ENCODE data around the gene LPIN3.
A peak's percentile ranks its signal among the peaks of the same experiment; 100 is the strongest.

LPIN3 gene

DNA sequence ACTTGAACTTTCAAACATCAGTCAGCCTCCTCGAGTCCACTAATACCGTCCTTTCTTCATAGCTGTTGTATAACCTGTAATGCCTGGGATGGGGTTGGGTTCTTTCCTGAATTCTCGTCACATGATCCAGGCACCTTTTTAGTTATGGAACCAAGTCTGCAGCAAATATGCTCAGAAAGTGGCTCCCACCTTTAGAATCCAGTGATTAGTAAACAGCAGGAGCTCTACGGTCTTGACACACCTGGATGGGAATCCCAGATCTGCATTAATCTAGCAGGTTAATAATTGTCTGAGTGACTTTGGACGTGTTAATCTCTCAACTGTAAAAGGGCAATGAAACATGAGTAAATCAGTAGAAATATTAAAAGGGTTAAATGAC lies 22.4 kb upstream of the LPIN3 start:
- DNase-seq (ENCODE audit: low read depth, low spot score): no peak
- H3K27ac ChIP-seq: peak overlapping the region; percentile 88

DNA sequence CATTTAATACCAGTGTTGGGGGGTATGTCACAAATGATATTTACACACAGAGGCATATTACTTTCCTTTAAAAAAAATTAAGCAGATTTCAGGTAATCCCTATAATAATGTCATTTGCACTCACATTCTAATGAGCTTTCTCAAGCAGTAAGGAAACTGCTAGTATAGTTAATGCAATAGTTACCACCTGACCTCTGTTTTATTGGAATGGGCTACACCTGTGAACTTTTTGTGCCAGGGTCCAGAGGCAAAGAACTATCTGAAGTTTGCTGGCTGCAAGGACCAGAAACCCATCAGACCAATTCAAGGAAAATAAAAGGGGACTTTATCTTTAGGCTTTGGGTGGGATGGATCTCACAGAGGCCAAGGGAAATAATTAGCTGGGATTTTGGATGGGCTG lies 20.2 kb upstream of the LPIN3 start:
- no peak overlapping the region for H3K27ac ChIP-seq
- no peak for DNase-seq (ENCODE audit: low read depth, low spot score)

DNA sequence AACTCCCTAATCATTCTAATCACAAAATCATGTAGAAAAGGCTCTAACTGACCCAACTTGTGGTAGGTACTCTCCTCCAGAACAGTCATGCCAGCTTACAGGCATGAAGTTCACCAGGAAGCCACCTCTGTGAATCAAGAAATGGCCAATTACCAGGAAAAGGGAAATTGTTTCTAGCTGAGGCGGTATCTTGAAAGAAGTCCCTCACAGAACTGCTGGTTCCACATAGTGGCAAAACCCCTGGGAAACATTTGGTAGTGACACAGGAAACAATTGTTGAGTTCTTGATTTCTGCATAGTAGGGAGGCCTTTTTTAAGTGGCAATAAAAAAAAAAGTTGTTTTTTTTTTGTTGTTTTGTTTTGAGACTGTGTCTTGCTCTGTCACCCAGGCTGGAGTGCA lies 19.6 kb upstream of the LPIN3 start:
- peak overlapping the region; percentile 74 for H3K27ac ChIP-seq
- DNase-seq (ENCODE audit: low read depth, low spot score): no peak

DNA sequence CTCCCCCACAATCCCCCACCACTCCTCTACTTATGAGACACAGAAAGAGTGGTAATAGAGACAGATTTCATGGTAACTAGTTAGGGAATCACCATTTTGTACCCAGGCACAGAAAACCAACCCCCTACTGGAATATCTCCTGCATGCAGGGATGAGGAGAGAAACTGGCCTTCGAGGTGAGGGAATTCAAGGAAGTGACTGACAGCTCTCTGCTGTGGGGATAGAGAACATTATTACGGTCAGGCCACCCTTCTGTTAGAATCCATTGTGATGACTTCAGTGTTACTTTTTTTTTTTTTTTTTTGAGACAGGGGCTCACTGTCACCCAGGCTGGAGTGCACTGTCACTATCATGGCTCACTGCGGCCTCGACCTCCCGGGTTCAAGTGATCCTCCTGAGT lies 13.4 kb upstream of the LPIN3 start:
- no peak overlapping the region for H3K27ac ChIP-seq
- no peak for DNase-seq (ENCODE audit: low read depth, low spot score)

DNA sequence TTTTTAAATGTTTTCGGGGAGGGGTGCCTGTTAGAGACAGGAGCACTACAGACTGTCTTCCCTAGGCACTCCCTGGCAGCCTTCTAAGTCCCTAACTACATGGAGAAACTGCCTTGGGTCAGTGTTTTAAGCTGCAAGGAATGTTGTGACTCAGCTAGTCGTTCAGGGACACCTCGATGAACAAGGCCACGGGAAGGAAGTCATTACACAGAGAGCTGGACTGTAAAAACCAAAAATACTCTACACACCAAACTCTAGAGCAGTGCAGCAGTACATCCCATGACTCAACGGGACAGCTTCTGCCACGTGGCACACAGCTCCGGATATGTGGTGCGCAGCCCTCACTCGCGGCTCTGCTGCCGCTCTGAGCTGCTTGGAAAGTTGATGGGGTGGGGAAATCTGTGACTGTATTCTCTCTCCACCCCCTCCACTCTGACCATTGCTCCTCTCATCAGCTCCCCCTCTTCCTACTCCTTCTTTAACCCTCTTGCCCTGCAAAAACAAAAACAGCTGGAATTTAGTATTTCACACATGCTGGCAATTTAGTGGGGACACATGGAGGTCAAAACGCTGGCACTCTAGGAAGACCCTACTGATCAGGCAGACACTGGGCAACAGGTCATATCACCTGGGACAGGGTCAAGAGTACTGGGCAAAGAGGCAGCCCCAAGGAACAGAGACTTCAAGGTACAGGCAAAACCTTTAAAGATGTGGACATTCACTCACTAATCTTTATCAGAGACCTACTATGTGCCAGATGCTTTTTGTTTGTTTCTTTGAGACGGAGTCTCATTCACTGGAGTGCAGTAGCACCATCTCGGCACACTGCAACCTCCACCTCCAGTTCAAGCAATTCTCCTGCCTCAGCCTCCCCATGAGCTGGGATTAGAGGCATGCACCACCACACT lies 10.9 kb upstream of the LPIN3 start:
- peak; percentile 77 for DNase-seq (ENCODE audit: low read depth, low spot score)
- peak overlapping the region; percentile 77 for H3K27ac ChIP-seq

DNA sequence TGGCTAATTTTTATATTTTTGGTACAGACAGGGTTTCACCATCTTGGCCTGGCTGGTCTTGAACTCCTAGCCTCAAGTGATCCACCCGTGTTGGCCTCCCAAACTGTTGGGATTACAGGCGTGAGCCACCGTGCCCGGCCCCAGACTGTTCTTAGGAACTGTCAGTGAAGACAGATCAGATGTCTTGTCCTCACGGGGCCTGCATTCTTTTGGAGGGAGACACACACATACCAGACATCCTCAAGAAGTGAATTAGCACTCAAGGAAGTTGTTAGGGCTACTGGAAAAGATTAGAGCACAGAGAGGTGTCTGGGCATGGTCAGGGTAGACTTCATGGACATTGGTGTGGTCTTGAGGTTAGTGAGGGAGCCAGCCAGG lies 10.3 kb upstream of the LPIN3 start:
- H3K27ac ChIP-seq: peak overlapping the region; percentile 77
- no peak for DNase-seq (ENCODE audit: low read depth, low spot score)

DNA sequence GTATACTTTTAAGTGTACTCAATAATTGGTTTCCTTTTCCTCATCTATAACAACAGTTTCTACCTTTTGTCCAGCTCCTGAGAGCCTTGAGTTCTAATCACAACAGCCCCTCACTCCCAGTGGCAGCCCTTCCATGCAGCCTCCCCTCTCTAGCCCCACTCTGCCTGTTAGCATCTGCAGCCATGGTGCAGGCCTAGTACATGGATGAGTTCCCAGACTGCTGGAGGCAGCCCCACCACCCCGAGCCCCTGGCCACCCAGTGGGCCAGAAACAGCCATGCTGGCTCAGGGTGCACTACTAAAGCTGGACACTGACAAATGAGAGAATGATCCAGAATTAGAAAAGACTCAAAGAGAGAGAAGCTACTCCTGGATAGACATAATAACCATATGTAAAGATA lies 9.7 kb upstream of the LPIN3 start:
- H3K27ac ChIP-seq: peak overlapping the region; percentile 77
- no peak for DNase-seq (ENCODE audit: low read depth, low spot score)

DNA sequence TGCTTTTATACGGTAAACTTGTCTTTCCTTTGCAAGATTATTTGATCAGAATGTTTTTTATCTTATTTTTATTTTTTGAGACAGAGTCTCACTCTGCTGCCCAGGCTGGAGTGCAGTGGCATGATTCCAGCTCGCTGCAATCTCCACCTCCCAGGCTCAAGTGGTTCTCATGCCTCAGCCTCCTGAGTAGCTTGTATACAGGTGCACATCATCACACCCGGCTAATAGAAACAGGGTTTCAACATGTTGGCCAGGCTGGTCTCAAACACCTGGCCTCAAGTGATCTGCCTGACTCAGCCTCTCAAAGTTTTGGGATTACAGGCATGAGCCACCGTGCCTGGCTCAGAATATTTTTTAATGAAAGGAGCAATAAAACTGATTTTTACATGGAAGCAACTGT lies 8.9 kb upstream of the LPIN3 start:
- H3K27ac ChIP-seq: no peak overlapping the region
- DNase-seq (ENCODE audit: low read depth, low spot score): no peak

DNA sequence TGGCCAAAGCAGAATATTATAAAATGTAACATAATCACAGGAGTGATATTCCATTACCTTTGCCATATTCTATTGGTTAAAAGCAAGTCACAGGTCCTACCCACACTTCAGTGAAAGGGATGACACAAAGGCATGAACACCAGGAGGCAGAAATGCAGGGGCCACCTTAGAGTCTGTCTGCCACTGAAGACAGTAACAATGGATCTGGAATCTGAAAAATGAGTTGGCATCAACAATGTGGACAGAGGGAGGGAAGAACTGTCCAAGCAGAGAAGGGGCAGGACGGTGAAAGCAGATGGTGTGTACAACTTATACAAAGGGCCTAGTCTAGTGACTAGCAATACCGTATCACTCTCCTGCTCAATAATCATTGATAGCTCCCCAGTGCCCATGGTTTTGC lies 6.6 kb upstream of the LPIN3 start:
- no peak overlapping the region for H3K27ac ChIP-seq

DNA sequence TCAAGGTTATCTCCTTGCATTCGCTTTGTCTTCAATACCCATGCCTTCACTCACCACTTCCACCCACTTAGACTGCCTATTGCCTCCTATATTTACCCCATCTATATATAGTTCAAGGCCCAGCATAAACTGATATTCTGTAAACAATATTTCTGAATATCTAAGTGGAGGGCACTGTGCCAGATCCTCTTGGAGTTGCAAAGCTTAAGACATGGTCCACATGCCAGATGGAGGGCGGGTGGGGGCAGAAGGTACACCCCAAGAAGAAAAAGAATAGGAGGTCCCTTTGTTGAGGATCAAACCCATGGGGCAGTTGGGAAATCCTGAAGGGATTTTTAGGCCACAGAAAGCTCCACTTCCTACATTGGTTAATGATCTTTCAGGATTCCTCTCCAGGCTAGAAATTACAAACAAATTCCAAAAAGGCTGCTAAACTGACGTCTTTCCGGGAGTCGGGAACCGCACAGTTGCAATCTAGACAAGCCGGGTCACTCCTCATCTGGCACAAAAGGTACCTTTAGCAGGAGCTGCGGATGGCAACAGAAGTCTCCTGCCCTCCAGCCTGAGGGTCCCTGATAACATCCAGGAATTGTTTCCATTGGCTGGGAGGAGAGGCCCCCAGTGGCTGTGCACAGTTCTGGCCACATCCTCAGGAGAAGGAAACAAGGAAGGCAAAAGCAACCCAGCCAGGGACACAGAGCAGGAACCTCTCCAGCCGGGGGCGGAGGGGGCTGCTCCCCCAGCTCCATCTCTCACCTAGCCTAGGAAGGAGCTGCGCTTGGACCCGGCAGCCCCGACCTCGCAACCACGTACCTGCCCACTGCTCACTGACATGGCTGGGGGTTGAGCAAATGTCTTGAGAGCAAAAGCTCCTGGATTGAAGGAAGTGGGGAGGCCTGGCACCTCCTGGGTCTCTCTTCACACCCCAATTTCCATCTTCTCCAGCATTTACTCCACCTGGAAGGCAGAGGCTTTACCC lies 5.9 kb upstream of the LPIN3 start:
- DNase-seq (ENCODE audit: low read depth, low spot score): no peak
- no peak overlapping the region for H3K27ac ChIP-seq

More for the DNA sequence above, 6.6 kb upstream of the LPIN3 start:
- no peak for DNase-seq (ENCODE audit: low read depth, low spot score)

DNA sequence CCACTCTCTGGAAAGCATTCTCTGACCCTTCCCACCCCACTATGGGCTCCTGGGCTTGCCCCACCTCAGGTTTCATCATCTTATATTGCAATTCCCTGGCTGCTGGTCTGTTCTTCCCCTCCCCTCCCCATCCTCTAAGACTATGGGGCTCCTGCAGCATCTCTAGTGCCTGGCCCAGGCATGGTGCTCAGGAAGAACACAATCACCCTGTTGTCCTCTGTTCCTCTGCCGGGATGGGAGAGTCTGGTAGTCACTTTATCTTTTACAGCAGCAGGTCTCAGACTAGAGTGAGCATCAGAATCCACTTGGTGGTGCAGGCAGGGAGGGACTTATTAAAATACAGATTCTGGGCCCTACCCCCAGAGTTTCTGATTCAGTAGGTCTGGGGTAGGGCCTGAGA lies 5.0 kb upstream of the LPIN3 start:
- H3K27ac ChIP-seq: no peak overlapping the region
- no peak for DNase-seq (ENCODE audit: low read depth, low spot score)

DNA sequence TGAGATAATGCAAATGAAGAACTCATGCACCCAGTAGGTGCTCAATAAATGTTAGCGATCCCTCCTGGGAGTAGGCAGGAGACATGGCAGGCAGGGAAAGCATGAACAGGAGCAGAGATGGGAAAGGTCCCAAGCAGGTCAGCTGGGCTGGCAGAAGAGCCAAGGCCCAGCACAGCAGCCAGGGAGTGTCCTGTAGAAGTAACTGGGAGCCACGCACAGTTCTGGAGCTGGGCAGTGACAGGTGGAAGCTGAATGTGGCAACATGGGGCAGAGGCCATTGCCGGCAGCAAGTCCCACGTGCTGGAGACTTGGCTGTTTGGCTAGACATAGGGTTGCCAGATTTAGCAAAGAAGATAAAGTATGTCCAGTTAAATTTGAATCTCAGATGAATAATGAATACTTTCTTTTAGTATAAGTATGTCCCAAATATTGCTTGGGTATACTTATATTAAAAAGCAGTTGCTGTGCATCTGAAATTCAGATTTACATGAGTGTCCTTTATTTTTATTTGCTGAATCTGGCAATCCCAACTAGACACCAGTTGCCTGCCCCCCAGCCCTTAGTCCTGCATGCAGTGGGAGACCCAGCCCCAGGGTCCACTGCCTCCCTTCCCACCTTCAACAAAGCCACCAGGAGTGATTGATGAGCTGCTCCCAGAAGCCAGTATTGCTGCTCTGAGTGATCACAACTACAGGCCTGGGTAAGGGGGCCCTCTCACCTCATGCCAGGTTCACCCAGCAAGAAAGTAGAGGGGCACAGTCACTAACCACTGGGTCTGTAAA lies 3.7 kb upstream of the LPIN3 start:
- no peak overlapping the region for H3K27ac ChIP-seq

DNA sequence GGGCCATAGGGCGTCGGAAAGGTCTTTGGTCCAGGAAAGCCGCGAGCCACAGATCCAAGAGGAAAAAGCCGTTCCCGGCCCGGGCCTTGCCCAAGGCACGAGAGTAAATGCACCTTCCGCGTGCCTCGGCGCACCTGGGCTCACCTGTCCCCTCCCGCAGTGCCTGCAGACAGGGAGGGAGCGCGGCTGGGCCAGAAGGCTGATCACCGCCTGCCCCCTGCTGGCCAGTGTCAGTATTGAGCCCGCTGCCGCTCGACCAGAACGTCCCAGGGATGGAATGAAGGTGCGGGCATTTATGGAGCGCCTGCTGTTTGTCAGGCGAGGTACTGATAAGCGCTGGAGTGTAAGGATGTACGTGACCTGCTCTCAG lies 679 bp upstream of the LPIN3 start:
- H3K27ac ChIP-seq: peak overlapping the region; percentile 79
- DNase-seq (ENCODE audit: low read depth, low spot score): peak; percentile 34

More for the DNA sequence above, 3.7 kb upstream of the LPIN3 start:
- DNase-seq (ENCODE audit: low read depth, low spot score): no peak

DNA sequence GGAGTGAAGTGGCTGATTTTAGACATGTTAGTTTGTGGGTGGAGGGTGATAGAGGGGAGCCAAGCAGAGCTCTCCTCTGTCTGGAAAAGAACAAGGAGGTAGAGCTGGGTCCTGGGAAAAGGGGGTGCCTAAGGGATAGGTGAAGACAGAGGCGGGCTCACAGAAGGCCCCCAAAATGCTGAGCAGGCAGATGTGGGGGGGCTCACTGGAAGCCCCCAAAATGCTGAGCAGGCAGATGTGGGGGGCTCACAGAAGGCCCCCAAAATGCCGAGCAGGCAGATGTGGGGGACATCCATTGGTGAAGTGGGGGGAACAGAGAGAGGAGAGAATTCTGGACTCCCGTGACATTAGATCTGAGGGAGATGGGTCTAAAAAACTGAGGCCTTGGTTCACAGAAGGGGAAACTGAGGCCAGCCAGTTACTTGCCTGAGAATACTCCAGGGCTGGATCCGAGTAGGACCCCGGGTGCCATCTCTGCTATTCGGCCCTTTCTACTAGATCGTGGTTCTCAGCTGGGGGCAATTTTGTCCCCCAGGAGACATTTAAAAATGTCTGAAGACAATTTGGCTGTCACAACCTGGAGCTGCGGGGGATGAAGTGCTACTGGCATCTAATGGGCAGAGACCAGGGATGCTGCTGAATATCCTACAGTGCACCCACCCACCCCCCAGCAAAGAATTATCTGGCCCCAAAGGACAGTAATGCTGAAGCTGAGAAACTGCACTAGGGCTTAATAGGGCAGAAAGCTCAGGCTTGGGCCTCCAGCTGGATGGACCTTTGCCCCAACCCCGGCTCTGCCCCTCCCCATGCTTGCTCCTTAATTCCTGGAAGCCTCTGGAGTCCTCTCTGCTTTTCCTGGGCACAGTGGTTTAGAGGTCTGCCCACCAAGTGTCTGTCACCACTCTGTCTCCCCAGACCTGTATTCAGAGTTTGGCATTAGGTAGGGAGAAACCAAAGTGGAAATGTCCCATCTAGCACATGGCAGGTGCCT lies 2.1 kb downstream of the LPIN3 start:
- no peak overlapping the region for H3K27ac ChIP-seq
- DNase-seq (ENCODE audit: low read depth, low spot score): no peak

DNA sequence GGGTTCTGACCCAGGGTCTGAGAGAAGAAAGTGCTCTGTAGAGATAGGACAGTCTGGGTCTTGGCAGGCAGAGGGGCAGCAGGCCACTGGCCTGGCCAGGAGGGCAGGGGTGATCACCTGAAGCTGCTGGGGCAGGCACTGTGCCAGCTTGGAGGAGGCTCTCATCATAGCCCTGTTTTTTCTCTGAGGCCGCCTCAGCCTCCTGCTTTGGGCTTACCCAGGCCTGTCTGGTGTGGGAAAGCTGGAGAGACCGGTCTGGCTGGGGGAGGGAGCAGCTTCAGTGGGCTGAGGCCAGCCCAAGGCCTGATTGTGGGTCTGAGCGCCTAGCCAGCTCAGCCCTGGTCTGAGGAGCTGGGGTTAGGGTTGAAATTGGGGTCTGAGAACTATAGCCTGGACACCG lies 3.9 kb downstream of the LPIN3 start:
- no peak overlapping the region for H3K27ac ChIP-seq

DNA sequence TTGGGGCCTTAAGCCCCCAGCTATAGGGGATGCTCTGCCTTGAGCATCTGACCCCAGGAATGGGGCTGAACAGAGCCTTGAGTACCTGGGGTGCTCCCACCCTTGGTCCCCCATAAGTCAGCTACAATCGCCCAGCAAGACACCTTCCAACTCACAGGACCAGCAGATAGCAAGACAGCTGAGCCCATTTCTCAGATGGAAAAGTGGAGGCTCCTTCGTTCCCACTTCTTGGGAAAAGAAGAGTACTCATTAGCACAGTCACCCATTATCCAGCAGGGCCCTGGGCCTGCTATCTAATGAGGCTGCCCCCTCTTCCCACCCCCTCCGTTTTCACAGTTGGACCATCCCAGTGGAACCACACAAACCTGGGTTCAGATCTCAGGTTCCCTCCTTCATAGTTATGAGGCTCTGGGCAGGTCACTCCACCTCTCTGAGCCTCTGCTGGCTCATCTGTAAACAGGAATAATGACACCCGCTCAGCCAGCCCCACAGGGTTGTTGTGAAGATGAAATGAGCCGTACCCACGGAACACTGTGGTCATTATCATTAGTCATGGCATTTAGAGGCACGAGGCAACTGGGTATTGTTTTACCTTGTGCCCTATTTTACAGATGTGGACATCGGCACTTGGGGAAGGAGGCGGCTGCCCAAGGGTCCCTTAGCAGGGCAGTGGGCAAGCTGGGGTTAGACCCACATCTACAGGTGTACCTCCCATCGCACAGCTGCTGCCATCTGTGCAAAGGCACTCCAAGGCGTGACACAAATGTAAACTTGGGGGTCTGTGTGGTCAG lies 4.5 kb downstream of the LPIN3 start:
- no peak overlapping the region for H3K27ac ChIP-seq
- DNase-seq (ENCODE audit: low read depth, low spot score): no peak

More for the DNA sequence above, 3.9 kb downstream of the LPIN3 start:
- DNase-seq (ENCODE audit: low read depth, low spot score): no peak

DNA sequence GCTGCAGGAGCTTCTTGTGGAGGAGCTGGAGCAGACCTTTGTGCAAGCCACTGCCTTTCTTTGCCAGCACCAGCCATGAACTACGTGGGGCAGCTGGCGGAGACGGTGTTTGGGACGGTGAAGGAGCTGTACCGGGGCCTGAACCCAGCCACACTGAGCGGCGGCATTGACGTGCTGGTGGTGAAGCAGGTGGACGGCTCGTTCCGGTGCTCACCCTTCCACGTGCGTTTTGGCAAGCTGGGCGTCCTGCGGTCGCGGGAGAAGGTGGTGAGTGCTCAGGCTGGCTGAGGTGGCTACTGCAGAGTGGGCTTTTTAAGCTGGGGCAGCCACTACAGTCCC lies 5.1 kb downstream of the LPIN3 start:
- no peak overlapping the region for H3K27ac ChIP-seq
- no peak for DNase-seq (ENCODE audit: low read depth, low spot score)

DNA sequence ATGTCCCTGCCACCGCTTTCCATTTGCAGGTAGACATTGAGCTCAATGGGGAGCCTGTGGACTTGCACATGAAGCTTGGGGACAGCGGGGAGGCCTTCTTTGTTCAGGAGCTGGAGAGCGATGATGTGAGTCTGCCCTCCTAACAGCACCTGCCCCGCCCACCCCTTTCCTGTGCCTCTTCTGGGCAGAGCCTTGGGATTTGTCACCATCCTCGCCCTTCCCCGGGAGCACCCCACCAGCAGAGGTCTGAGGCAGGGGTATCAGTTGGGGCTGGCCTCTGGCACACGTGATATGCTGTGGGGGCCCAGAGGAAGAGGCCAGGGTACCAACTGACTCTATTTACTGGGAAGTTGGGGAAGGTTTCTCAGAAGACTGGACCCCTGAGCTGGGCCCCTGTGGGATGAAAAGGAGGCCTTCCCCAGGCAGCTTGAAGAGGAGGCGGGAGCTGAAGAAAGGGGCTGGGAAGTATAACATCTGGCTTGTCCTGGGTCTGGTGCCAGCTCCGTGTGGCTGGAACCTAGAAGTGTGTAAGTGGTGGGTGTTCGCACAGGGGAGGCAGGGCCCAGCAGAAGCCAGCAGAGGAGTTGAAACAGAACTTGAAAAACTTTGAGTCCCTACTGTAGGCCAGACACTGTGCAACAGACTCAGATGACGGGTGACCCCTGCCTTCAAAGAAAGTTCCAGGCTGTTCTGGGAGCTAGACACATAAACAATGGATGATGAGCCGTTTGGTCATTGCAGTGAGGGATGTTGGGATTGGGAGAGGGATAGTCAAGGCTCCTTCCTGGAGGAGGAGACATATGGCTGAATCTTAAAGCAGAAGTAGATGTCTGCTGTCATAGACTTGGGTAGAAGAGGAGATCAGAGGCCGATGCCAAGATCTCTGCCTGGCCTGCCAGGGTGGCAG lies 7.2 kb downstream of the LPIN3 start:
- H3K27ac ChIP-seq: no peak overlapping the region
- DNase-seq (ENCODE audit: low read depth, low spot score): no peak

Measured in epithelial cell of prostate (primary cell).